ENCODE results near the gene TMEM179. TPM values are rescaled to one million over a fixed set of nuclear protein-coding genes. Genes with fewer than 3 reads are reported as not detected.
A peak's percentile ranks its signal among the peaks of the same experiment; 100 is the strongest.

Gene TMEM179
- total and polyA plus RNA-seq, 8 donors, result 1.1 to 35.3 (median 3.3) TPM

- TF ChIP-seq CTCF (IDR thresholded peaks at IDR 0.05), result no peak
- Histone ChIP-seq H3K9me3 (no peaks in the 10 kb centered on the region), H3K27ac (no peak overlapping the region), H3K4me3 (no peak overlapping the region), H3K36me3 (no peaks in the 10 kb centered on the region), H3K4me1 (no peaks in the 10 kb centered on the region), H3K27me3 (no peaks in the 10 kb centered on the region)
- no peak for FAIRE-seq
- 71 to 87% methylated on average over 15 of the region's 15 CpGs for WGBS, 2 donors
- peak in 2 of 6 donors; percentile 39 to 71 for DNase-seq
- intact Hi-C loops (cut with DNase I), result no loop called here
- ATAC-seq, result no peak
Measured at GRCh38 chr14:104594310-104595046, 10.1 kb downstream of the TMEM179 start.

GRCh38 chr14:104593710-104594136 is 10.8 kb downstream of the TMEM179 start:
- intact Hi-C loops (cut with DNase I), result no loop called here
- no peaks in the 10 kb centered on the region for H3K4me1 ChIP-seq
- H3K27me3 ChIP-seq, result no peaks in the 10 kb centered on the region
- FAIRE-seq (no peak), ATAC-seq (peak in 1 of 4 donors; percentile 17), DNase-seq (peak in 1 of 6 donors; percentile 55)
- 60 to 73% methylated on average over 11 to 12 of the region's 12 CpGs for WGBS, 2 donors
- no peaks in the 10 kb centered on the region for H3K36me3 ChIP-seq
- no peaks in the 10 kb centered on the region for H3K9me3 ChIP-seq
- no peak overlapping the region for H3K4me3 ChIP-seq
- H3K27ac ChIP-seq, result no peak overlapping the region
- TF ChIP-seq CTCF (IDR thresholded peaks at IDR 0.05), result no peak

GRCh38 chr14:104593241-104593701 is 11.3 kb downstream of the TMEM179 start:
- WGBS, 2 donors, result 53 to 61% methylated on average over 18 of the region's 18 CpGs
- Histone ChIP-seq H3K36me3 (no peaks in the 10 kb centered on the region), H3K27me3 (no peaks in the 10 kb centered on the region), H3K4me3 (no peak overlapping the region), H3K4me1 (no peaks in the 10 kb centered on the region), H3K9me3 (no peaks in the 10 kb centered on the region), H3K27ac (no peak overlapping the region)
- no peak for TF ChIP-seq CTCF (IDR thresholded peaks at IDR 0.05)
- FAIRE-seq (no peak), DNase-seq (peak in 3 of 6 donors; percentile 10 to 64 (median 50)), ATAC-seq (no peak)
- intact Hi-C loops (cut with DNase I), result no loop called here

DNA sequence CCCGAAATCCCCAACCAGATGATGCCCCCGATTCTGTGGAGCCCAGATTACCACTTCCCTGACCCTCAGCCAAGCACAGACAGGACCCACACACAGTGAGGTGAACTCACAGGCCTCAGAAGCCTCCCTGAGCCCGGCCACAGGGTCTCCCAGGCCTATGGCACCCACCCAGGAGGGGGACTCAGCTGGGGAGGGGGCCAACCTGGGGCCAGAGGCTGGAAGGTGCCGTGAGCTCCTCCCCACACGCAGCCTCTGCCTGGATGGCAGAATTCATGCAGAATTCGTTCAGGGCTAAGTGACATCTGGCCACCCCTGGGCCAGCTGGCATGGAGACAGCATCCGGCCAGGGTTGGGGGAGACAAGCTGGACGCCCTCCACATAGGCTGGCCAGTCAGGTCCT is 11.8 kb downstream of the TMEM179 start:
- no peak for FAIRE-seq
- DNase-seq, result peak in 1 of 6 donors; percentile 30
- no peak for TF ChIP-seq CTCF (IDR thresholded peaks at IDR 0.05)
- Histone ChIP-seq H3K4me1 (no peaks in the 10 kb centered on the region), H3K4me3 (no peak overlapping the region), H3K27me3 (no peaks in the 10 kb centered on the region), H3K27ac (no peak overlapping the region), H3K36me3 (no peaks in the 10 kb centered on the region), H3K9me3 (no peaks in the 10 kb centered on the region)
- intact Hi-C loops (cut with DNase I), result no loop called here
- WGBS, 2 donors, result 44 to 62% methylated on average over 8 of the region's 8 CpGs
- ATAC-seq, result no peak

- DNase-seq, result peak in 1 of 6 donors; percentile 19
- 57 to 66% methylated on average over 3 of the region's 3 CpGs for WGBS, 2 donors
- no peak for FAIRE-seq
- Histone ChIP-seq H3K27ac (no peak overlapping the region), H3K36me3 (no peaks in the 10 kb centered on the region), H3K9me3 (no peaks in the 10 kb centered on the region), H3K27me3 (no peaks in the 10 kb centered on the region), H3K4me3 (no peak overlapping the region), H3K4me1 (no peaks in the 10 kb centered on the region)
- no peak for ATAC-seq
- TF ChIP-seq CTCF (IDR thresholded peaks at IDR 0.05), result no peak
- intact Hi-C loops (cut with DNase I), result no loop called here
Measured at GRCh38 chr14:104592292-104592672, 12.3 kb downstream of the TMEM179 start.

Data from pancreas (tissue), 10 donors.